ENCODE measurements around the gene PDE8B.

GRCh38 chr5:77391240-77391765 is 180.8 kb downstream of the PDE8B start:
- TF ChIP-seq CTCF (IDR thresholded peaks at IDR 0.05; ENCODE audit: insufficient read depth, low read depth, low read length) (no peak), EZH2 (IDR thresholded peaks at IDR 0.05; ENCODE audit: insufficient read depth, low read length) (no peak)
